Retinal pigment epithelial cell (primary cell): ENCODE data around the gene SPTBN1.

Experiments used
- DNase-seq: peaks from one replicate; pipeline ENCODE4 v3.0.0-alpha.2; 2010; ENCODE audit warnings: low read depth
- H3K4me3 ChIP-seq: 2 replicates; pipeline ENCODE4 v1.5.1; 2011; ENCODE audit warnings: mild to moderate bottlenecking, low read length, control low read depth, moderate library complexity
- CTCF ChIP-seq: conservative IDR thresholded peaks from 2 replicates; pipeline ENCODE4 v1.5.1; 2011; ENCODE audit warnings: low read depth, low read length, control low read depth, inconsistent platforms

Gene SPTBN1

GRCh38 chr2:54642677-54643430, 186.7 kb downstream of the SPTBN1 start:
- no peak for TF ChIP-seq CTCF
- H3K4me3 ChIP-seq, result no peak overlapping the region
- DNase-seq, result no peak

- no peak for DNase-seq
- H3K4me3 ChIP-seq, result no peak overlapping the region
- TF ChIP-seq CTCF, result no peak
These were observed 188.1 kb downstream of the SPTBN1 start for GRCh38 chr2:54644236-54644635.

- no peak overlapping the region for H3K4me3 ChIP-seq
- no peak for TF ChIP-seq CTCF
- DNase-seq, result no peak
These were observed 190.2 kb downstream of the SPTBN1 start for GRCh38 chr2:54646170-54646927.

- TF ChIP-seq CTCF, result no peak
- no peak for DNase-seq
- H3K4me3 ChIP-seq, result no peak overlapping the region
These were observed 192.1 kb downstream of the SPTBN1 start for GRCh38 chr2:54648256-54648655.

GRCh38 chr2:54649191-54649590, 193.1 kb downstream of the SPTBN1 start:
- H3K4me3 ChIP-seq, result no peak overlapping the region
- TF ChIP-seq CTCF, result no peak
- no peak for DNase-seq

GRCh38 chr2:54649633-54650032, 193.5 kb downstream of the SPTBN1 start:
- DNase-seq, result no peak
- H3K4me3 ChIP-seq, result no peak overlapping the region
- TF ChIP-seq CTCF, result no peak

GRCh38 chr2:54650612-54651011, 194.5 kb downstream of the SPTBN1 start:
- DNase-seq, result no peak
- no peak for TF ChIP-seq CTCF
- no peak overlapping the region for H3K4me3 ChIP-seq
